PC-3 (cell line): ENCODE results near the gene CXCL11.

ENCODE experiments used
- EZH2 ChIP-seq: fragments of 300-600 bp; sonication (generic); IDR thresholded peaks from one replicate; pipeline ENCODE4 v1.6.1; 2017; ENCODE audit warnings: antibody characterized with exemption, mild to moderate bottlenecking, low read length; ENCODE audit not compliant: unreplicated experiment
- EZH2phosphoT487 ChIP-seq: fragments of 300-600 bp; sonication (generic); IDR thresholded peaks from 2 replicates; pipeline ENCODE4 v1.6.1; 2018; ENCODE audit warnings: mild to moderate bottlenecking, antibody characterized with exemption, low read length, borderline replicate concordance
- TF ChIP-seq, protein P1 (sequence below): fragments of 300-600 bp; sonication (generic); conservative IDR thresholded peaks from 2 replicates; pipeline ENCODE4 v1.5.1; 2017; ENCODE audit warnings: antibody characterized with exemption, low read depth, mild to moderate bottlenecking, low read length

DNA sequence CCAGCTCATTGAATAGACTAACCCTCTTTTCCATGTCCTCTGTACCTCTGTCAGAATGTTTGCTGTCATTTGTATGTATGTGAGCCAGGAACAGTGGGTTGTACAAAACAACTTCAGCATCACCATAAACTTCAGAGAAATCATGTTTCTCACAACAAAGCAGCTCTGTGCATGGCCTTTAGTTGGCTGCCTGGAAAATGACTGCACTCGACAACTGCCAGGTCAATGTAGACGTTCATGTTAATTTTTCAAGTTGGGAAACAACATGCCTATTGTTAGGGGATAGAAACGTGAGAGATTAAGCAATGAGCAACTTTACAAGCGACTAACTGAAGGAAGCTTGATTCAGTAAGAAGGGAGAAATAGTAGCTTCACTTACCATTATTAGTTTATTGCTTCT lies 17.9 kb upstream of the CXCL11 start:
- TF ChIP-seq, protein P1, sequence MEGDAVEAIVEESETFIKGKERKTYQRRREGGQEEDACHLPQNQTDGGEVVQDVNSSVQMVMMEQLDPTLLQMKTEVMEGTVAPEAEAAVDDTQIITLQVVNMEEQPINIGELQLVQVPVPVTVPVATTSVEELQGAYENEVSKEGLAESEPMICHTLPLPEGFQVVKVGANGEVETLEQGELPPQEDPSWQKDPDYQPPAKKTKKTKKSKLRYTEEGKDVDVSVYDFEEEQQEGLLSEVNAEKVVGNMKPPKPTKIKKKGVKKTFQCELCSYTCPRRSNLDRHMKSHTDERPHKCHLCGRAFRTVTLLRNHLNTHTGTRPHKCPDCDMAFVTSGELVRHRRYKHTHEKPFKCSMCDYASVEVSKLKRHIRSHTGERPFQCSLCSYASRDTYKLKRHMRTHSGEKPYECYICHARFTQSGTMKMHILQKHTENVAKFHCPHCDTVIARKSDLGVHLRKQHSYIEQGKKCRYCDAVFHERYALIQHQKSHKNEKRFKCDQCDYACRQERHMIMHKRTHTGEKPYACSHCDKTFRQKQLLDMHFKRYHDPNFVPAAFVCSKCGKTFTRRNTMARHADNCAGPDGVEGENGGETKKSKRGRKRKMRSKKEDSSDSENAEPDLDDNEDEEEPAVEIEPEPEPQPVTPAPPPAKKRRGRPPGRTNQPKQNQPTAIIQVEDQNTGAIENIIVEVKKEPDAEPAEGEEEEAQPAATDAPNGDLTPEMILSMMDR = no peak
- TF ChIP-seq EZH2 (no peak), EZH2phosphoT487 (no peak)
